Sigmoid colon (tissue), 4 donors: ENCODE results near the gene PCDHGA2.

Experiments used
- EP300 ChIP-seq, 4 donors: sonication (generic); formaldehyde crosslinking; IDR thresholded peaks; one replicate each; pipeline ENCODE4 v1.6.1; 2017; ENCODE audit warnings: antibody characterized with exemption in 4 of 4
- POLR2AphosphoS5 ChIP-seq, 4 donors: sonication (generic); formaldehyde crosslinking; IDR thresholded peaks; one replicate each; pipeline ENCODE4 v1.6.1; 2017; ENCODE audit warnings: antibody characterized with exemption in 4 of 4

GRCh38 chr5:141349917-141350619, 11.5 kb downstream of the PCDHGA2 start, which contains the start of gene PCDHGB1:
- TF ChIP-seq POLR2AphosphoS5 (IDR thresholded peaks at IDR 0.05) (no peak), EP300 (IDR thresholded peaks at IDR 0.05) (no peak)
